T-helper 17 cell (primary cell): ENCODE measurements around the gene ZNF808. TPM values are rescaled to one million over a fixed set of nuclear protein-coding genes. Genes with fewer than 3 reads are reported as not detected.
"Not testable (repeated sequence)": the region's sequence is repeated elsewhere in the genome, so short reads cannot be mapped to it uniquely, and the experiment has no call there.

Experiments
- ATAC-seq: fragments of 150-1000 bp; cut with Tn5 transposase; 2 replicates; pipeline ENCODE4 v1.10.0; 2021; ENCODE audit warnings: mild to moderate bottlenecking, moderate library complexity
- DNase-seq, 3 donors: peaks; one replicate each; pipeline versions ENCODE4 v3.0.0 to v3.0.0-alpha.2; 2020 to 2021
- H3K9me3 ChIP-seq: one replicate; pipeline ENCODE4 v1.7.0; 2013; ENCODE audit warnings: low read length, mild to moderate bottlenecking; ENCODE audit not compliant: control insufficient read depth, poor library complexity, severe bottlenecking
- H3K27ac Mint-ChIP-seq: one replicate; pipeline ENCODE4 v1.8.0; 2022; ENCODE audit warnings: mild to moderate bottlenecking, moderate library complexity, mixed read lengths
- H3K27me3 Mint-ChIP-seq: one replicate; pipeline ENCODE4 v1.8.0; 2022; ENCODE audit warnings: mixed read lengths
- H3K36me3 Mint-ChIP-seq: one replicate; pipeline ENCODE4 v1.8.0; 2022; ENCODE audit warnings: low read depth, mixed read lengths
- H3K4me1 Mint-ChIP-seq: one replicate; pipeline ENCODE4 v1.8.0; 2022; ENCODE audit warnings: mild to moderate bottlenecking, mixed read lengths
- H3K4me3 Mint-ChIP-seq: one replicate; pipeline ENCODE4 v1.8.0; 2022; ENCODE audit warnings: mild to moderate bottlenecking, moderate library complexity, mixed read lengths
- total RNA-seq, 4 donors: library from RNA in 2 of 4; stranded (reverse) in 2 of 4; gene quantifications; one replicate each; pipeline ENCODE4 v1.2.3 and lab custom pipeline; 2022 to 2026

Gene ZNF808
- total RNA-seq, 2 donors from 2014 or later, result 17.3 to 20.1 TPM

- peaks cover 12% of the 10 kb centered on the region for H3K36me3 Mint-ChIP-seq
- peaks cover 11% of the 10 kb centered on the region for H3K9me3 ChIP-seq
Observed at GRCh38 chr19:52585604-52586003, 58.1 kb downstream of the ZNF808 start.

GRCh38 chr19:52590728-52591127 lies 63.3 kb downstream of the ZNF808 start:
- peaks cover 2% of the 10 kb centered on the region for H3K36me3 Mint-ChIP-seq
- no peaks in the 10 kb centered on the region for H3K4me1 Mint-ChIP-seq
- H3K9me3 ChIP-seq, result no peaks in the 10 kb centered on the region
- no peaks in the 10 kb centered on the region for H3K27me3 Mint-ChIP-seq
- H3K27ac Mint-ChIP-seq, result no peak overlapping the region
- no peak for ATAC-seq
- no peak for DNase-seq
- H3K4me3 Mint-ChIP-seq, result no peak overlapping the region

More at GRCh38 chr19:52585604-52586003, 58.1 kb downstream of the ZNF808 start:
- ATAC-seq (no peak), DNase-seq (no peak)
- Mint-ChIP-seq H3K4me3 (no peak overlapping the region), H3K4me1 (no peaks in the 10 kb centered on the region), H3K27me3 (no peaks in the 10 kb centered on the region), H3K27ac (no peak overlapping the region)

- ATAC-seq (no peak), DNase-seq (no peak)
- no peak overlapping the region for H3K27ac Mint-ChIP-seq
- H3K36me3 Mint-ChIP-seq, result peaks cover 2% of the 10 kb centered on the region
- H3K27me3 Mint-ChIP-seq, result no peaks in the 10 kb centered on the region
- no peaks in the 10 kb centered on the region for H3K4me1 Mint-ChIP-seq
- peaks cover 6% of the 10 kb centered on the region for H3K9me3 ChIP-seq
- H3K4me3 Mint-ChIP-seq, result no peak overlapping the region
Observed at GRCh38 chr19:52592301-52592700, 64.8 kb downstream of the ZNF808 start.

GRCh38 chr19:52593441-52593840 lies 66.0 kb downstream of the ZNF808 start:
- H3K27ac Mint-ChIP-seq, H3K9me3 ChIP-seq, H3K36me3 Mint-ChIP-seq, H3K27me3 Mint-ChIP-seq, DNase-seq, H3K4me3 Mint-ChIP-seq, H3K4me1 Mint-ChIP-seq, ATAC-seq: not testable (repeated sequence)

GRCh38 chr19:52599241-52599640 lies 71.8 kb downstream of the ZNF808 start:
- ATAC-seq (no peak), DNase-seq (no peak)
- H3K36me3 Mint-ChIP-seq, result peaks cover 3% of the 10 kb centered on the region
- no peaks in the 10 kb centered on the region for H3K27me3 Mint-ChIP-seq
- peaks cover 6% of the 10 kb centered on the region for H3K9me3 ChIP-seq
- H3K27ac Mint-ChIP-seq, result no peak overlapping the region
- H3K4me3 Mint-ChIP-seq, result no peak overlapping the region
- H3K4me1 Mint-ChIP-seq, result peaks cover 8% of the 10 kb centered on the region

DNA sequence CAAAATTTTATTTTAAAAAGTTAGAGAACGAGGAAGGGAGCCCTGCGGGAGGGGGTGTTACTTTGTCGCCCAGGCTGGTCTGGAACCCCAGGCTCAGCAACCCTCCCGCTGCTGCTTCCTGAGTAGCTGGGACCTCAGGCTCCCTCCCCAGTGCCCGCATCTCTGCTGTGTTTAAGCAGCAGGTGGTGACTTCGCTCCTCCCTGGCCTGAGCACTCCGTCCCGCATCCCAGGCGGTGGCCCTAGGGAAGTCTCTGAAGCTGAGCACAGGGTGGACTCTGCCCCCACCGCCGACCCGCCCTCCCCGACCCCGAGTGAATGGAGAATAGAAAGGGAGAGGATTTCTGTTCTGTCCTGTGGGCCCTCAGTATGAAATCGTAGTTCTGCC lies 73.2 kb downstream of the ZNF808 start:
- H3K9me3 ChIP-seq, result peaks cover 9% of the 10 kb centered on the region
- Mint-ChIP-seq H3K4me3 (peak overlapping the region; percentile 98), H3K27me3 (no peaks in the 10 kb centered on the region), H3K4me1 (peaks cover 8% of the 10 kb centered on the region), H3K27ac (no peak overlapping the region), H3K36me3 (peaks cover 3% of the 10 kb centered on the region)
- DNase-seq (no peak), ATAC-seq (peak; percentile 29)

- DNase-seq (peak; percentile 88 to 91 (median 90)), ATAC-seq (peak; percentile 99)
- peaks cover 10% of the 10 kb centered on the region for H3K9me3 ChIP-seq
- Mint-ChIP-seq H3K27me3 (no peaks in the 10 kb centered on the region), H3K27ac (peak overlapping the region; percentile 88), H3K4me1 (peaks cover 8% of the 10 kb centered on the region), H3K4me3 (peak overlapping the region; percentile 98), H3K36me3 (peaks cover 3% of the 10 kb centered on the region)
Observed at GRCh38 chr19:52601025-52601973, 73.8 kb downstream of the ZNF808 start.

- DNase-seq, H3K4me1 Mint-ChIP-seq, H3K9me3 ChIP-seq, H3K36me3 Mint-ChIP-seq, ATAC-seq, H3K27me3 Mint-ChIP-seq: not testable (repeated sequence)
- peak overlapping the region; percentile 98 for H3K4me3 Mint-ChIP-seq
- peak overlapping the region; percentile 88 for H3K27ac Mint-ChIP-seq
Observed at GRCh38 chr19:52601974-52602366, 74.5 kb downstream of the ZNF808 start.

DNA sequence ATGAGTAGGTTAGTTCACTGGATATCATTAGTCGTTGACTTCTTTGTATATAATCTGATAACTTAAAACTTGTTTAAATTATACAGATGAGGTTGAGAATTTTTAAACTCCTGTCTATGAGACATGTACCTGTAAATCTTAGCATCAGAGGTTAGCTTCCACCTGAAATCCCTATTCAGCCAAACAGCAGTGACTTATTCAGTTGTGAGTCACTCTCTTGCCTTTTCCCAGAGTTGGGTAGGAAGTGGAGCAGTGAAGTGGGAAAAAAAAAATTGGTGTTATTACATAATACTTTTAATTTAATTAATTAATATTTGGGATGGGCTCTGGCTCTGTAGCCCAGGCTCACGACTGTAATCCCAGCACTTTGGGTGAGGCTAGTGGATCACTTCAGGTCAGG lies 75.5 kb downstream of the ZNF808 start:
- Mint-ChIP-seq H3K4me1 (peaks cover 8% of the 10 kb centered on the region), H3K27ac (no peak overlapping the region), H3K4me3 (no peak overlapping the region), H3K27me3 (no peaks in the 10 kb centered on the region), H3K36me3 (peaks cover 3% of the 10 kb centered on the region)
- DNase-seq (no peak), ATAC-seq (no peak)
- H3K9me3 ChIP-seq, result peaks cover 7% of the 10 kb centered on the region

DNA sequence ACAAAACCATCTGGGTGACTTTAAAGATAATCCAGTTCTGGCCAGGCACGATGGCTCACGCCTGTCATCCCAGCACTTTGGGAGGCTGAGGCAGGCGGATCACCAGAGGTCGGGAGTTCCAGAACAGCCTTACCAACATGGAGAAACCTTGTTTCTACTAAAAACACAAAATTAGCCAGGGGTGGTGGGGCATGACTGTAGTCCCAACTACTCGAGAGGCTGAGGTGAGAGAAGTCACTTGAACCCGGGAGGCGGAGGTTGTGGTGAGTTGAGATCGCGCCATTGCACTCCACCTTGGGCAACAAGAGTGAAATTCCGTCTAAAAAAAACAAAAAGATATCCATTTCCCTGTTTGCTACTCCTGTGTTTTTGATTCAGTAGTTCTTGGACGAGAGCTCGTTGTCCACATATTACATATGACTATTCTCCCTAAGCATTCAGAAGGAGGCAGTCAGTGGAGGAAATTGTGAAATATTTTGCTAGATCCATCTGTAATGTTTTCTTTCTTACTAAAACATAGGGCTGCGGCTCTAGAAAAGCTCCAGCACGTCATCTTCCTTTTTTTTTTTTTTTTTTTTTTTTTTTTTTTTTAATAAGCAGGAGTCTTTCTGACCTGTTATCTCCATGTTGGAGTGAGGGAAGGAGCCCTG lies 76.2 kb downstream of the ZNF808 start:
- ATAC-seq (no peak), DNase-seq (no peak)
- no peak overlapping the region for H3K27ac Mint-ChIP-seq
- peaks cover 7% of the 10 kb centered on the region for H3K9me3 ChIP-seq
- H3K4me3 Mint-ChIP-seq, result peak overlapping the region; percentile 9
- H3K4me1 Mint-ChIP-seq, result peaks cover 8% of the 10 kb centered on the region
- no peaks in the 10 kb centered on the region for H3K27me3 Mint-ChIP-seq
- H3K36me3 Mint-ChIP-seq, result peaks cover 3% of the 10 kb centered on the region

Other genes starting within 250 kb of the ZNF808 start
- 1 to 10 TPM; 6.3 to 8.3 TPM for gene ZNF480, start 230.5 kb upstream of the ZNF808 start, total RNA-seq
- gene ZNF610, start 191.4 kb upstream of the ZNF808 start, total RNA-seq, result under 1 TPM; 0.16 to 0.30 TPM
- 10 to 100 TPM; 11.0 to 16.8 TPM for gene ZNF880, start 157.7 kb upstream of the ZNF808 start, total RNA-seq
- gene ZNF528, start 129.8 kb upstream of the ZNF808 start, total RNA-seq, result 10 to 100 TPM in 1 of 2 donors, 1 to 10 TPM in 1; 8.1 to 12.9 TPM
- under 1 TPM; 0.22 to 0.29 TPM for gene ZNF534, start 98.5 kb upstream of the ZNF808 start, total RNA-seq
- under 1 TPM; 0.26 to 0.75 TPM for gene ZNF578, start 74.1 kb upstream of the ZNF808 start, total RNA-seq
- 10 to 100 TPM; 14.9 to 19.0 TPM for gene ZNF701, start 42.6 kb downstream of the ZNF808 start, total RNA-seq
- gene ZNF83, start 110.7 kb downstream of the ZNF808 start, total RNA-seq, result 10 to 100 TPM; 56.1 to 61.1 TPM
- gene ZNF611, start 207.4 kb downstream of the ZNF808 start, total RNA-seq, result 10 to 100 TPM; 21.1 to 25.8 TPM